SU-DHL-6 (cell line): Measurements from ENCODE around the gene CPT1B.

Source experiments
- H2AFZ ChIP-seq: fragments of 200-600 bp; sonication (generic); 2 replicates; pipeline ENCODE4 v1.6.1; 2014; ENCODE audit warnings: low read depth, mild to moderate bottlenecking, moderate library complexity, mixed read lengths, antibody characterized with exemption, low read length; ENCODE audit not compliant: severe bottlenecking
- H3F3A ChIP-seq: fragments of 200-600 bp; shearing (Covaris generic); 2 replicates; pipeline ENCODE4 v1.6.0; 2016; ENCODE audit warnings: antibody characterized with exemption, mild to moderate bottlenecking; ENCODE audit not compliant: insufficient read depth
- H3K27ac ChIP-seq: fragments of 200-600 bp; sonication (generic); 2 replicates; pipeline ENCODE4 v1.5.1; 2016; ENCODE audit warnings: low read depth, mild to moderate bottlenecking, low read length, moderate library complexity, mixed read lengths
- H3K27me3 ChIP-seq: fragments of 200-600 bp; sonication (generic), shearing (Covaris generic); 2 replicates; pipeline ENCODE4 v1.6.0; 2014; ENCODE audit warnings: mild to moderate bottlenecking, low read length
- H3K36me3 ChIP-seq: fragments of 200-600 bp; sonication (generic); 2 replicates; pipeline ENCODE4 v1.6.1; 2014; ENCODE audit warnings: mild to moderate bottlenecking, low read length, mixed read lengths
- H3K4me2 ChIP-seq: fragments of 300-600, 200-600 bp; shearing (Covaris generic), sonication (generic); 2 replicates; pipeline ENCODE4 v1.6.0; 2014; ENCODE audit warnings: low read length, low read depth, mild to moderate bottlenecking; ENCODE audit not compliant: poor library complexity, severe bottlenecking
- H3K4me3 ChIP-seq: fragments of 200-600 bp; sonication (generic); 2 replicates; pipeline ENCODE4 v1.5.1; 2014; ENCODE audit warnings: antibody characterized with exemption, low read length, mild to moderate bottlenecking, mixed read lengths; ENCODE audit not compliant: insufficient read depth, poor library complexity, severe bottlenecking
- H3K79me2 ChIP-seq: fragments of 200-600 bp; sonication (generic); 2 replicates; pipeline ENCODE4 v1.6.1; 2014; ENCODE audit warnings: mild to moderate bottlenecking, low read length, moderate library complexity; ENCODE audit not compliant: insufficient read depth
- H3K9ac ChIP-seq: fragments of 200-600 bp; sonication (generic); 2 replicates; pipeline ENCODE4 v1.7.0; 2014; ENCODE audit warnings: mild to moderate bottlenecking, low read length
- H3K9me2 ChIP-seq: fragments of 200-600 bp; sonication (generic); replicated peaks from 2 replicates; pipeline ENCODE4 v1.6.1; 2014; ENCODE audit warnings: low read length; ENCODE audit not compliant: insufficient read depth
- H3K9me3 ChIP-seq: fragments of 200-600 bp; sonication (generic); 2 replicates; pipeline ENCODE4 v1.6.1; 2014; ENCODE audit warnings: low read length, mixed read lengths; ENCODE audit not compliant: insufficient read depth
- H4K20me1 ChIP-seq: fragments of 200-600 bp; sonication (generic); 2 replicates; pipeline ENCODE4 v1.6.1; 2014; ENCODE audit warnings: low read depth, mild to moderate bottlenecking, antibody characterized with exemption, low read length, moderate library complexity, mixed read lengths
- EZH2phosphoT487 ChIP-seq: fragments of 200-600 bp; sonication (generic), shearing (Covaris generic); conservative IDR thresholded peaks from 2 replicates; pipeline ENCODE4 v1.6.1; 2018; ENCODE audit warnings: mild to moderate bottlenecking, antibody characterized with exemption, low read length, moderate library complexity, mixed read lengths
- TF ChIP-seq, protein P1 (sequence below): fragments of 200-600 bp; sonication (generic); IDR thresholded peaks from one replicate; pipeline ENCODE4 v1.5.1; 2017; ENCODE audit warnings: antibody characterized with exemption, mild to moderate bottlenecking, low read length, moderate library complexity; ENCODE audit not compliant: insufficient read depth, poor library complexity, severe bottlenecking

CPT1B gene

DNA sequence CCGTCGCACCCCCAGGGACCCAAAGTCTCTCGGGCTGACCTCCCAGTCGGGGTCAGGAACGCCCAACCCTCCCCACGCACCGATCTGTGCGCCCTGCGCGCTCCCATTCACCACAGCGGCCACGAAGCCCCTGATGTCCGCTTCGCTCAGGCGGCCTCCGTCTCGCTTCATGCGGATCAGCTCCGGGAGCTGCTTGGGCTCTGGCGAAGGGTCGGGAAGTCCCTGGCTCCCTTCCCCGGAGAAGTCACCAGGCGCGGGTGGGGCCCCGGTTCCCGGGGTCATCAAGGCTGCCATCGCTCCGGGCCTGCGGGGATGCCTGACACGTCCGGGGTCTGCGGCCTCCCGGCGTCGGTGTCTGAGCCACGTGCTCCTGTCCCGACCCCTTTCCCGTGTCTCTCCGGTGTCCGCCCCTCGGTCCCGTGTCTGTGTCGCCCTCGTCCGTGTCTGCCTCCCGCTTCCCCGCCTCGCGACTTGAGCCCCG lies 48.8 kb downstream of the CPT1B start:
- Histone ChIP-seq H3K9ac (no peak overlapping the region), H3K27ac (no peak overlapping the region), H3K9me2 (no peaks in the 10 kb centered on the region), H3K9me3 (no peaks in the 10 kb centered on the region), H3K27me3 (no peaks in the 10 kb centered on the region), H3K79me2 (peaks cover 5% of the 10 kb centered on the region; the same call in 1 of the 2 replicates), H3K4me2 (no peak overlapping the region), H3F3A (peaks cover 17% of the 10 kb centered on the region; the same call in 1 of the 2 replicates), H2AFZ (no peak overlapping the region), H3K36me3 (no peaks in the 10 kb centered on the region), H3K4me3 (no peak overlapping the region), H4K20me1 (no peaks in the 10 kb centered on the region)
- no peak for TF ChIP-seq EZH2phosphoT487
- TF ChIP-seq, protein P1, sequence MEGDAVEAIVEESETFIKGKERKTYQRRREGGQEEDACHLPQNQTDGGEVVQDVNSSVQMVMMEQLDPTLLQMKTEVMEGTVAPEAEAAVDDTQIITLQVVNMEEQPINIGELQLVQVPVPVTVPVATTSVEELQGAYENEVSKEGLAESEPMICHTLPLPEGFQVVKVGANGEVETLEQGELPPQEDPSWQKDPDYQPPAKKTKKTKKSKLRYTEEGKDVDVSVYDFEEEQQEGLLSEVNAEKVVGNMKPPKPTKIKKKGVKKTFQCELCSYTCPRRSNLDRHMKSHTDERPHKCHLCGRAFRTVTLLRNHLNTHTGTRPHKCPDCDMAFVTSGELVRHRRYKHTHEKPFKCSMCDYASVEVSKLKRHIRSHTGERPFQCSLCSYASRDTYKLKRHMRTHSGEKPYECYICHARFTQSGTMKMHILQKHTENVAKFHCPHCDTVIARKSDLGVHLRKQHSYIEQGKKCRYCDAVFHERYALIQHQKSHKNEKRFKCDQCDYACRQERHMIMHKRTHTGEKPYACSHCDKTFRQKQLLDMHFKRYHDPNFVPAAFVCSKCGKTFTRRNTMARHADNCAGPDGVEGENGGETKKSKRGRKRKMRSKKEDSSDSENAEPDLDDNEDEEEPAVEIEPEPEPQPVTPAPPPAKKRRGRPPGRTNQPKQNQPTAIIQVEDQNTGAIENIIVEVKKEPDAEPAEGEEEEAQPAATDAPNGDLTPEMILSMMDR, result no peak

DNA sequence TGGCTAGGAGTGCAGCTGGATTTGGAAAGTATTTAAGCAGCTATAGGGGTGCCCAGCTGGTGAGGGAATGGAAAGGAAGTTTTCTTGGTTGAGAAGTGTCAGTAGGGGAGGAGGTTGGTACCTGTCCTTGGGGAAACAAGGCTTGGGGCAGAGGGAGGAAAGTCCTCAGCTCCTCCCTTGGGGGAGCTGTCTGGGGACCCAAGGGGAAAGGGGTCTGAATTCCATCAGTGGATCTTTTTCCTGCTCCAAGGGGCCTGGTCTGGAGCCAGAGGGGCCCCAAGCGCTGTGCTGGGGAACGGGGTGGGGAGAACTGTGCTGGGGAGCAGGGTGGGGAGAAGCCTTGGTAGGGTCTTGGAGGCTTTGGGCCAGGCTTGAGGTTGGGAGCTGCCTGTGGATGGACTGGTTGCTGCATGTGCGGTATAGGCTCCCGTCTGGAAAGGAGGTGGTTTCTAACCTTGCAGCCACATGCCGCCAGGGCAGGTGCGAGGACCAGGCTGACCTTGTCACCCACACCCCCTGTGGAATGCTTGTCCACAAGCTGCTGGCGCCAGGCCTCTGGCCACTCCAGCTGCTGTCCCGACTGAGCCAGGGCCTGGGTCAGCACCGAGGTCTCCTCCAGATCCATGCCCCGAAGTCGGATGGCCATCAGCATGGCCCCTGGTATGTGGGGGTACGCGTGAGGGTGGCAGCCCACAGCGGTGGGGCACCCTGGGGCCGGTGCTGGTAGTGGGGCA lies 49.4 kb downstream of the CPT1B start:
- no peaks in the 10 kb centered on the region for H3K27me3 ChIP-seq
- H3K27ac ChIP-seq, result no peak overlapping the region
- no peak overlapping the region for H3K9ac ChIP-seq
- H3K36me3 ChIP-seq, result no peaks in the 10 kb centered on the region
- no peak overlapping the region for H3K4me3 ChIP-seq
- H3K79me2 ChIP-seq, result peaks cover 10% of the 10 kb centered on the region; the same call in 1 of the 2 replicates
- H3K9me3 ChIP-seq, result no peaks in the 10 kb centered on the region
- TF ChIP-seq, protein P1, result no peak
- TF ChIP-seq EZH2phosphoT487, result no peak
- H3K4me2 ChIP-seq, result no peak overlapping the region
- H3F3A ChIP-seq, result peaks cover 17% of the 10 kb centered on the region; the same call in 1 of the 2 replicates
- no peaks in the 10 kb centered on the region for H3K9me2 ChIP-seq
- no peak overlapping the region for H2AFZ ChIP-seq
- no peaks in the 10 kb centered on the region for H4K20me1 ChIP-seq

DNA sequence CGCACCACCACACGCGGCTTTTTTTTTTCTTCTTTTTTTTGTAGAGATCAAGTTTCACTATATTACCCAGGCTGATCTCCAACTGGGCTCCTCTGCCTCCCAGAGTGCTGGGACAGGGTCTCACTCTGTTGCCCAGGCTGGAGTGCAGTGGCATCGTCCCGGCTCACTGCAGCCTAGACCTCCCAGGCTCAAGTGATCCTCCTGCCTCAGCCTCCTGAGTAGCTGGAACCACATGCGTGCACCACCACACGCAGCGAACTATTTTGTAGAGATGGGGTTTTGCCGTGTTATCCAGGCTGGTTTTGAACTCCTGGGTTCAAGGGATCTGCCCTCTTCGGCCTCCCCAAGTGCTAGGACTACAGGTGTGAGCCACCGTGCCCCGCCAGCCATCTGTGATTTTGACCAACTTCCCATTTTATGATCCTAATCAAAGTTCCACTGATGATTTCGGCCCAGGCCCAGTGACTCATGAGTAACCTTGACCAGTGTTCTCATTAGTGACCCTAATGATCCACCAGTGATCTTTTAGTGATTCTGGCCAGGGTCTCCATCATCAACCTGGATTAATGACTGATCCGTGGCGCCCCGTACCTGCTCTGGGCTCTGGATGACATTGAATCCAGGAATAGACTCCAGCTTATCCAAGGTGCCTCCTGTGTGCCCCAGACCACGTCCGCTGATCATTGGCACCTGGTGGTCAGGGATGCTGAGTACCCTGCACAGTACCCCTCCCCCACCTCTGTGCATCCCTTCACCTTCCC lies 50.1 kb downstream of the CPT1B start:
- Histone ChIP-seq H3K9me2 (no peaks in the 10 kb centered on the region), H3K4me3 (no peak overlapping the region), H4K20me1 (no peaks in the 10 kb centered on the region), H3K4me2 (no peak overlapping the region), H3K9ac (no peak overlapping the region), H3K79me2 (peaks cover 10% of the 10 kb centered on the region; the same call in 1 of the 2 replicates), H3F3A (peaks cover 17% of the 10 kb centered on the region; the same call in 1 of the 2 replicates), H3K27me3 (no peaks in the 10 kb centered on the region), H3K9me3 (no peaks in the 10 kb centered on the region), H3K27ac (no peak overlapping the region), H2AFZ (no peak overlapping the region), H3K36me3 (no peaks in the 10 kb centered on the region)
- TF ChIP-seq, protein P1, result no peak
- no peak for TF ChIP-seq EZH2phosphoT487
